ENCODE data around the gene BACH1.
"Not testable (repeated sequence)": the region's sequence is repeated elsewhere in the genome, so short reads cannot be mapped to it uniquely, and the experiment has no call there.

Gene BACH1

GRCh38 chr21:29346771-29347170 lies 48.0 kb downstream of the BACH1 start:
- no peak for DNase-seq (ENCODE audit: low spot score)

GRCh38 chr21:29347274-29347681 lies 48.6 kb downstream of the BACH1 start:
- no peak for DNase-seq (ENCODE audit: low spot score)

- DNase-seq (ENCODE audit: low spot score), result no peak
Measured at GRCh38 chr21:29349702-29350101, 51.0 kb downstream of the BACH1 start.

DNA sequence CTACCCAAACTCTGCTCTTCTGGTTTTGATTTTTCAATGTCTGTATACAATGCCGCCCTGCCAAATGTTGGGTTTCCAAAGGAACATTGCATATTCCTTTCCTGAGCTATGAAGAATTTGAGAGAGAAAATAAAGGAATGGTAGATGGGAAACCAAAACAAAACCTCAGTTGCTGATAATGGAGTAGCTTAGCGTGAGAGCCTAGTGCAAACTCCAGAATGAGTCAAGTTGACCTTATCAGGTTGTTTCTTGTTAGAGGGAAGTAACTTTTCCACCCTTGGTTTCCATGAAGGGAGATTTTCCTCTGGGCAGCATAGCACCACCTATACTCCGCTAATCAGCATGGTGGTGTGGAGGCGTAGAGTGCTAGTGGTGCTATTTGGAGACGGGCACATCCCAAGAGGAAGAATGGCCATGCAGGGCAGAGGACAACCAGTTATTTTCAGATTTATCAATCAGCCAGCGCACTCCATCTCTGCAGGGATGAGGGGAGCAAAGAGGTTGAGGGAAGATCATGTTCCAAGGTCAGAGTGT lies 51.6 kb downstream of the BACH1 start:
- no peak for DNase-seq (ENCODE audit: low spot score)

DNA sequence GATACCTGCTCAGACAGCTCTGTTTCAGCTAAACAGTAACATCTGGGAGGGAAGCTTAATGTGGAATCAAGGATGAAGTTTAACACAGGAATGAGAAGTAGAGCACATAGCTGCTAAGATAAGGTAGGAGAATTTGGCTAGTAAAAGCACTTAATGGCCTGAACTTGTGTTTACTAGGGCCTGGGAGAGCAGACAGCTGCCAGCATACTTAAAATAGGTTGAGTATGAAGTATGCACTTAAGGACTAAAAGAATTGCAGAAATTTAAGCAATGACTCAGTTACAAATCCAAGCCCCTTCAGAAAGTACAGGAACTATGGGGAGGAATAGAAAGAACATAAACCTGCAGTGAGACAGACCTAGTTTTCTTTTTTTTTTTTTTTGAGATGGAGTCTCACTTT lies 53.0 kb downstream of the BACH1 start:
- no peak for DNase-seq (ENCODE audit: low spot score)

- not testable (repeated sequence) for DNase-seq (ENCODE audit: low spot score)
Measured at GRCh38 chr21:29355043-29355710, 56.5 kb downstream of the BACH1 start.

DNA sequence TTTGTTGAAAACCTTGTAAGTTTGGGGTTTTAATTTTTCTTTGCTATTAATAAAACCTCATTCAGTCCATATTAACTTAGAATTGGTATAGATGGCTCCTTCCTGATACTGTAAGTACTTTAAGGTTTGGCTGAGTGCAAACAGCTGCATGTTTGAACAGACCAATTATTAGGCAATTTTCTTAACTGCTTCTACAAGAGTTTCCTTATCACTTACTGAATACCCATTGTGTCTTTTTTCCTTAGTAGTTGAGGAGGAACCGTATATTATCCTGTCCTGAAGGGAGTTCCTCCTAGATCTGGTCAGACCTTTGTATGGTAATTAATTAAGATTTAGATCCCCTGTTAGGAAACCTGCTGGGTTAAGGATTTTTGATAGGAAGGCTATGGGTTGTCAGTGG lies 57.6 kb downstream of the BACH1 start:
- not testable (repeated sequence) for DNase-seq (ENCODE audit: low spot score)

DNA sequence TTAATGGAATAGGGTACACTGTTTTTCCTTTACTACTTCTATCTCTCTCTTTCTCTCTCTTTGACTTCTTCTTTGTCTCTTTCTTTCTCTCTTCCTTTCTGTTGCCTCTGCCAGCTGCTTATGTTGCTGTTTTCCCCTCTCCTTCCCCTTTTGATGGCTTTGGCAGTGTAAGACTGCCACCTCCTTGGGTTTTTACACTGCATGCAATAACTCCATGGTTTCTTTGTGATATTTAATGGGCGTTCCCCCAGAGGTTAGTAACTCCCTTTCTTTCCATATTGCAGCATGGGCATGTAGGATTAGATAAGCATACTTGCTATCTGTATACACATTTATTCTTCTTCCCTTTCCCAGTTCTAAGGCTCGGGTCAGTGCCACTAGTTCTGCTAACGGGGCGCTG lies 58.1 kb downstream of the BACH1 start:
- not testable (repeated sequence) for DNase-seq (ENCODE audit: low spot score)

GRCh38 chr21:29359718-29360117 lies 61.0 kb downstream of the BACH1 start:
- DNase-seq (ENCODE audit: low spot score), result no peak

DNA sequence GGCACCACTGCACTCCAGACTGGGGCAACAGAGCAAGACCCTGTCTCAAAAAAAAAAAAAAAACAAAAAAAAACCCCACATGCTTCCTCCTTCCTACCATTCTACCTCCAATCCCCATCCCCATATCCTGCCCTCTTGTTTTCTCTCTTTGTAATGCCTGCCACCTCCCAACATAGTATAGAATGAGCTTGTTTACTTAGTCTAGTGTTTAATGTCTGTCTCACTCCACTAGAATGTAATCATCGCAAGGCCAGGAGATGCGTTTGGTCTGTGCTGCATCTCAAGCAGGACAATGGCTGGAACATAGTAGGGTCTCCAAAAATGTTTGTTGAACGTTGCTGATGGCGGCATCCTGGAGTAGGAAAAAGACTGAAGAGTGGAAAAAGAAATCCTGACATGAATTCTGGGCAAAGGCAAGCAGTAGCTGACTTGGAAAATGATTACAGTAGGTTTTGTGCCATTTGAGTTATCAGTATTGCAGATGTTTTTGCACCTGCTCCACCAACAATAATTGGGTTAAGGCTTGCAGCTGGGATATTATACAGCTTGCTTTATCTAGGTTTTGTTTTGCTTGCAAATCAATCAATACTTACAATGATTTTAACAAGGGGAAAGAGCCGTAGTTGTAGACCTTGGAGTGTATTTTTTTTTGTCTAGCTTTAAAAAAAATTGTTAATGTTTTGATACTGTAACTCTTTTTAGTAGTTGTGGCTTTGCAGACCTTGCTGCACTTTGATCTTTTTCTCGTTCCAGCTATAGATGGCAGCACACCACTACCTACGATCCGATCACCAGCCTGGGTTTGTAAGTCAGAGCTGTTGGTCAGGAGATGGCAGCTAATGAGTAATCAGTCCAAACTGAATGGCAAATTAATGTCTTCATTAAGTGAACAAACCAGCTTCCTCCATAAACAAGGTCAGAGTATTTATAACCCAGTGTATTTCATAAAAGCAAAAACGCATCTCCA lies 62.4 kb downstream of the BACH1 start:
- no peak for DNase-seq (ENCODE audit: low spot score)

- no peak for DNase-seq (ENCODE audit: low spot score)
Measured at GRCh38 chr21:29362758-29363157, 64.0 kb downstream of the BACH1 start.

DNA sequence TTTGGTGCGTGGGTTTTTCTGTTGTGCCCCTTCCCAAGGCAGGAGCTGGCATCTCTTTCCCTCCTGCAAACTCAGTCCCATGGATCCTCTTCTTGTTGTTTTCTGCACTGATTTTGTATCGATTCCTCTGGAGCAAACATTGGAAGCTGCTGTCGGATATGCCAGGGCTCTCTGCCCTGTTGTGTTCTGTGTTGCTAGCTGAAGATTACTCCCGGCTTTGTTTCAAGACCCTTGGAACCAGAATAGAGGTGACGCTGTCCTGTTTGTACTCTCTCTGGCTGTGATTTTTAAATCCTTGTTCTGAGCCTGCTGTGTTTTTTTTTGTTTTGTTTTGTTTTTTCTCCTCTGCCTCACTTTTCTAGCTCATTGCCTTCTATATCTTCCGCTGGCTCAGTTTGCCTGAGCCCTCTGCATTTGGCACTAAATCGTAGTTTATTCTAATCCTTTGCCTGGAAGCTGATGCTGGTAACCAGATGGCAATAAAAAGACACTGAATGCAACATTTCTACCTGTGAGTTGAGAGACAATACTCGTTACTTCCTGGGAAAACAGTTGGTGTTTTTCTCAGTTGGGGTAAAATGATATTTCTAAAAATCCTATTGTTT lies 67.0 kb downstream of the BACH1 start:
- DNase-seq (ENCODE audit: low spot score), result no peak

GRCh38 chr21:29366532-29366931 lies 67.8 kb downstream of the BACH1 start:
- DNase-seq (ENCODE audit: low spot score), result no peak

GRCh38 chr21:29367335-29367734 lies 68.6 kb downstream of the BACH1 start:
- DNase-seq (ENCODE audit: low spot score), result no peak

GRCh38 chr21:29368906-29369305 lies 70.2 kb downstream of the BACH1 start:
- DNase-seq (ENCODE audit: low spot score), result no peak

GRCh38 chr21:29371464-29371863 lies 72.7 kb downstream of the BACH1 start:
- no peak for DNase-seq (ENCODE audit: low spot score)

DNA sequence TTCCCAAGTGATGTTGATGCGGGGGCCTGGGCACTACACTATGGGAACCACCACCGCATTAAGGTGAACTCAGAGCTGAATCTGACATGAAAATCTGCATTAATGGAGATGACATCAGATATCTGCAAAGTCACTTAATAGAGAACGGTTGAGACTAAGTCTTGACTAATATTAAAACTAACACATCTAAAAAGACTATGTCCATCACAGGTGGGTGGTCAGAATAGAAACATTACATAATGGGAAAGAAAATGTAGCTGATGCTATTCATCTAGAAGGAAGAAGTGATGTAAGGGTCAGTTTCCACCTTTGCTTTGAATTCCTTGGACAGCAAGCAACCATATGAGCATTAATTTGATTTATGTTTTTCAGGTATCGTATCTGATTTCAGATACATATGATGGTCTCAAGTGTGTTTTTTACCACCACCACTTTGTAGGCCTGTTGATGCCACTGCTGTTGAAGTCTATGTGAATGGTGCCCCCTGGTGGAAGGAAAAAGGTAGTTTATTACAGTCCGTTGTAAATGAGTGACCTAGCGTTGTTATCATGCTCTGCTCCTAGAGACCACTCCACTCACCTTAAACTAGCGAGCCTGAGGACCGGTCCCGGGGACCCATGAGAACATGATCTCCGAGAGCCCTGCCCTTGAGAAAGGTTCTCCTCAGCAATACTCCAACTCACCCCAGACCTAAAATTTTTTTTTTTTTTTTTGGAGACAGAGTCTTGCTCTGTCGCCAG lies 73.5 kb downstream of the BACH1 start:
- DNase-seq (ENCODE audit: low spot score), result peak; percentile 81

DNA sequence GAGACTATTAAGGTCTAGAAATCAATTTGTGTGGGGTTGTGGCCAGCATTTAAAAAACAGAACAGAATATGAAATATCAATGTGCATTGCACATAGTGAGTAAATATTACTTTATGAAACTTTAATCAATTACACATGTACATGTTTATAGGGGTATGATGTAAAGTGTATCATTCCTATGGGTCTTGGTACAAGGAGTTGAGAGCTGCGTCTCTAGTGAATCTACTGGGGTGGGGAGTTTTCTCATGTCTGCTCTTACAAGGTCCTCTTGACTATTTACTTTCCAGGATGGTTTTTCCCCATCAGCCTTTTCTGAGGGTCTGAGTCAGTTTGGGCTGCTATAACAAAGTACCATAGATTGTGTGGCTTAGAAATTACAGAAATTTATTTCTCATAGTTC lies 75.8 kb downstream of the BACH1 start:
- no peak for DNase-seq (ENCODE audit: low spot score)

DNA sequence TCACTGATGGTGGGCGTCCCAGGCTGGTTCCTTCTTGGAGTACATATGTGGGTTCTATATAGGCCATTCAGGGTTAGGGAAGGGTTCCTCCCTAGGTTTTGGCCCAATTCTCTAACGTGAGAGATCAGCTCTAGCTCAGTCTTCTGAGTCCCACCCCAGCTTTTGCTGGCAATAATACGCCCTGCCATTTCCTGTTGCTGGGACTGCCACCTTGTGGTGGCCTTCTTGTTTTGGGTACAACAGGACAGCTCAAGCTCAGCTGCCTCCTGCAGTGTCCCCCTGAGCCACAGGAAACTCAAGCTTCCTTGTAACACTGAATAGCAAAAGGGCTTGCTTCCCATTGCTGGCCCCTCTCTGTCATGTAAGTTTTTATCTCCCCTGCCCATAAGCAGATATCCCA lies 77.8 kb downstream of the BACH1 start:
- DNase-seq (ENCODE audit: low spot score), result peak; percentile 62

DNA sequence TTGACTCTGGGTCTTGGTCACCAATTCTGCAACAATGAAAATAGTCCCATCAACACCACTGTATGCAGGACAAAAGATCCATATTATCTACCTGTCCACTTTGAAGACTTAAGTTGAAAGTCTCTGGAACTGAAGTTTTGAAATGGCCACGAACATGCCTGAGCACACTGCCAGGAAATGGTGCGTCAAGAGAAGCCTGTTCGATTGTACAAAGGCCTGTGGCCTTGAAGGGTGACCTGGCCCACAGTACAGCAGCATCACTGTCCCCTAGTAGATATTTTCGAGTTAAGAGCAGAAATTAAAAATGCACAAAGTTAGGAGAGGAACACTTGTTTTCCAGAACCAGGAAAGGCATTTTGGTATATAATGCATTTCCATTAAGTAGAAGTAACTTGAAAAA lies 78.5 kb downstream of the BACH1 start:
- DNase-seq (ENCODE audit: low spot score), result no peak

DNA sequence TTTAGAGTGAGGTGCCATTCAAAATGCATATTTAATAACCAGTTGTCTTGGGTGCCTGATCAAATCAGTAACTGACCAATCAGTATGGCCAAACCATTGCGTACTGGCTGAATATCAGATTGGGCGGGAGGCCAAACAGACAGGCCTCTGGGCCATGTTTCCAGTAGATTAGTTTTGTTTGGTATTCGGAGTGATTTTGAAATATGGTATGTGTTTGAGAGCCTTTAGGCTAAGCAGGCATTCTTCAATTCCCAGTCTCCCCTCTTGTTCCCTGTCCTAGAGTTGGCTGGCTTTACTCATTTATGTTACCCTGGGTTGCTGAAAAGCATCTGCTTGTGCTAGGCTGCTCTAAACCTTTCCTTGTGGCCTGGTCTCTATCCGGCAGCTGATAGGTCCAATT lies 80.1 kb downstream of the BACH1 start:
- no peak for DNase-seq (ENCODE audit: low spot score)

GRCh38 chr21:29379517-29380054 lies 80.9 kb downstream of the BACH1 start:
- DNase-seq (ENCODE audit: low spot score), result no peak
